ENCODE data around the gene CCDC81.

CCDC81 gene

GRCh38 chr11:86469491-86470388, 95.1 kb downstream of the CCDC81 start:
- no peak for DNase-seq

Data from activated effector memory CD4-positive, alpha-beta T cell treated with anti-CD3 and anti-CD28 coated beads, Interleukin-2, amount 50 U/mL, for 16 hours (primary cell).